GM12878 (cell line): ENCODE data around the gene EP400. TPM values are rescaled to one million over a fixed set of nuclear protein-coding genes. Genes with fewer than 3 reads are reported as not detected.

Source experiments
- ATAC-seq: fragments of 200-7000 bp; cut with Tn5 transposase; 3 replicates; pipeline ENCODE4 v1.9.1; 2020; ENCODE audit warnings: mild to moderate bottlenecking, moderate library complexity
- BruUV-seq: library from RNA; stranded (reverse); fragments of 400-500 nt; replicated peaks from 2 replicates; lab custom pipeline; 2021; lab: Mats Ljungman, UMichigan
- CTCF ChIA-PET: fragments of 300-600 bp; sonication (Branson Sonifier 250); formaldehyde crosslinking; extraction: SDS; loops from one replicate; lab custom pipeline; 2021; ENCODE audit warnings: inconsistent platforms; lab: Yijun Ruan, JAX
- POLR2A ChIA-PET: fragments of 350-600 bp; formaldehyde crosslinking; extraction: SDS; loops from one replicate; lab custom pipeline; 2021; ENCODE audit warnings: inconsistent platforms; lab: Charles Lee
- RAD21 ChIA-PET: fragments of 300-600 bp; sonication (Branson Sonifier 250); formaldehyde crosslinking; loops from one replicate; lab custom pipeline; 2023; ENCODE audit warnings: antibody characterized with exemption; ENCODE audit not compliant: unreplicated experiment; lab: Charles Lee
- SMC1A ChIA-PET: fragments of 300-600 bp; sonication (Branson Sonifier 250); formaldehyde crosslinking; loops from one replicate; lab custom pipeline; 2023; ENCODE audit not compliant: unreplicated experiment, uncharacterized antibody; lab: Charles Lee
- DNase-seq: peaks from one replicate; pipeline ENCODE4 v3.0.0-alpha.2; 2011; ENCODE audit warnings: low read depth, low spot score
- FAIRE-seq: peaks from 3 replicates; lab custom pipeline; 2011; peaks lifted over from hg19 to GRCh38; lab: Jason Lieb, UNC
- H2AFZ ChIP-seq: 2 replicates; pipeline ENCODE4 v1.6.0; 2011; ENCODE audit warnings: low read depth, low read length, control low read depth; ENCODE audit not compliant: control insufficient read depth
- H3K27ac ChIP-seq: 2 replicates; pipeline ENCODE4 v1.5.1; 2011; ENCODE audit warnings: control low read depth; ENCODE audit not compliant: control insufficient read depth, insufficient read depth
- H3K27me3 ChIP-seq, 2 experiments: replicated peaks in 1 of 2; 2 replicates each; pipeline versions ENCODE4 v1.6.0 to v1.6.1; 2011; ENCODE audit warnings: low read length in 1 of 2; ENCODE audit not compliant: control insufficient read depth in 2 of 2, insufficient read depth in 2 of 2
- H3K36me3 ChIP-seq, 2 experiments: 2 replicates each; pipeline ENCODE4 v1.5.1; 2011; ENCODE audit warnings: low read length in 1 of 2; ENCODE audit not compliant: control insufficient read depth in 2 of 2, insufficient read depth in 2 of 2
- H3K4me1 ChIP-seq: 2 replicates; pipeline ENCODE4 v1.6.1; 2011; ENCODE audit warnings: mild to moderate bottlenecking, low read length, moderate library complexity, mixed read lengths; ENCODE audit not compliant: control insufficient read depth, insufficient read depth
- H3K4me2 ChIP-seq: 2 replicates; pipeline ENCODE4 v1.6.0; 2011; ENCODE audit warnings: control low read depth; ENCODE audit not compliant: control insufficient read depth, insufficient read depth
- H3K4me3 ChIP-seq: fragments of 200-600 bp; sonication (generic); 2 replicates; pipeline ENCODE4 v1.5.1; 2016
- H3K79me2 ChIP-seq: 2 replicates; pipeline ENCODE4 v1.6.0; 2011; ENCODE audit warnings: low read length; ENCODE audit not compliant: control insufficient read depth, insufficient read depth
- H3K9ac ChIP-seq: 2 replicates; pipeline ENCODE4 v1.8.0; 2011; ENCODE audit warnings: low read length, control low read depth, mixed read lengths; ENCODE audit not compliant: control insufficient read depth, insufficient read depth
- H3K9me3 ChIP-seq: replicated peaks from 3 replicates; pipeline ENCODE4 v1.5.1; 2011; ENCODE audit warnings: mild to moderate bottlenecking, low read length; ENCODE audit not compliant: control insufficient read depth, insufficient read depth
- H4K20me1 ChIP-seq: 2 replicates; pipeline ENCODE4 v1.6.0; 2011; ENCODE audit not compliant: control insufficient read depth, insufficient read depth
- ATF7 ChIP-seq: fragments of 450-650 bp; IDR thresholded peaks from 2 replicates; pipeline ENCODE4 v1.6.1; 2016; ENCODE audit warnings: low read depth, mild to moderate bottlenecking
- BACH1 ChIP-seq: fragments of 450-650 bp; IDR thresholded peaks from 2 replicates; pipeline ENCODE4 v1.6.1; 2017; ENCODE audit warnings: mild to moderate bottlenecking, borderline replicate concordance
- BMI1 ChIP-seq: fragments of 450-650 bp; IDR thresholded peaks from 2 replicates; pipeline ENCODE4 v1.6.1; 2016; ENCODE audit warnings: mild to moderate bottlenecking, moderate library complexity, borderline replicate concordance
- CBX3 ChIP-seq: fragments of 200-600 bp; sonication (generic); IDR thresholded peaks from 2 replicates; pipeline ENCODE4 v1.6.1; 2016; ENCODE audit warnings: low read depth, borderline replicate concordance
- CBX5 ChIP-seq: sonication (generic); IDR thresholded peaks from 2 replicates; pipeline ENCODE4 v1.6.1; 2016; ENCODE audit warnings: low read depth, moderate library complexity, mild to moderate bottlenecking, inconsistent platforms
- HDGF ChIP-seq: fragments of 450-650 bp; IDR thresholded peaks from 2 replicates; pipeline ENCODE4 v1.6.1; 2016; ENCODE audit warnings: antibody characterized with exemption
- MTA2 ChIP-seq: fragments of 450-650 bp; IDR thresholded peaks from 2 replicates; pipeline ENCODE4 v1.6.1; 2016; ENCODE audit warnings: low read depth, mild to moderate bottlenecking, moderate library complexity
- NBN ChIP-seq: fragments of 450-650 bp; IDR thresholded peaks from 2 replicates; pipeline ENCODE4 v1.6.1; 2016
- NR2C2 ChIP-seq: IDR thresholded peaks from 2 replicates; pipeline ENCODE4 v1.6.1; 2011; ENCODE audit warnings: borderline replicate concordance, low read depth; ENCODE audit not compliant: control insufficient read depth, insufficient read length
- PAX8 ChIP-seq: fragments of 450-650 bp; IDR thresholded peaks from 2 replicates; pipeline ENCODE4 v1.6.1; 2017; ENCODE audit warnings: mild to moderate bottlenecking, moderate library complexity
- PBX3 ChIP-seq: IDR thresholded peaks from 2 replicates; pipeline ENCODE4 v1.6.1; 2011; ENCODE audit warnings: mild to moderate bottlenecking, low read depth, low read length, moderate library complexity; ENCODE audit not compliant: insufficient replicate concordance
- POU2F2 ChIP-seq: IDR thresholded peaks from 3 replicates; pipeline ENCODE4 v1.6.1; 2011; ENCODE audit warnings: low read depth, mild to moderate bottlenecking, low read length, borderline replicate concordance
- RCOR1 ChIP-seq: conservative IDR thresholded peaks from 2 replicates; pipeline ENCODE4 v1.6.1; 2012; ENCODE audit warnings: low read depth, low read length, improper control_type of control experiment
- RFX5 ChIP-seq: IDR thresholded peaks from 2 replicates; pipeline ENCODE4 v1.6.1; 2011; ENCODE audit warnings: low read depth, low read length, improper control_type of control experiment
- SMARCA5 ChIP-seq: fragments of 450-650 bp; IDR thresholded peaks from 2 replicates; pipeline ENCODE4 v1.6.1; 2017; ENCODE audit warnings: mild to moderate bottlenecking
- SUPT20H ChIP-seq: IDR thresholded peaks from 2 replicates; pipeline ENCODE4 v1.6.1; 2011; ENCODE audit warnings: low read depth, mild to moderate bottlenecking, low read length, moderate library complexity, borderline replicate concordance; ENCODE audit not compliant: control insufficient read depth
- ZNF217 ChIP-seq: fragments of 450-650 bp; IDR thresholded peaks from 2 replicates; pipeline ENCODE4 v1.6.1; 2017; ENCODE audit warnings: antibody characterized with exemption, mild to moderate bottlenecking
- WGBS: methylation state at CpG from one replicate; pipeline ENCODE4 v1.1.6; 2016; ENCODE audit warnings: low lambda C conversion rate; ENCODE audit not compliant: insufficient replicate concordance, insufficient coverage; ENCODE audit errors: missing lambda C conversion rate; 5-methylcytosine and 5-hydroxymethylcytosine counted together
- in situ Hi-C: fragments of 300-500 bp; cut with MboI; formaldehyde crosslinking; loops from 9 replicates; pipeline ENCODE4 v1.14.3; 2018; ENCODE audit warnings: mixed read lengths
- intact Hi-C: fragments of 100-400 bp; cut with micrococcal nuclease; formaldehyde crosslinking; loops from one replicate; pipeline ENCODE4 v1.14.2; 2022; ENCODE audit not compliant: unreplicated experiment
- polyA plus RNA-seq, 11 experiments: library from polyadenylated mRNA; depleted of rRNA in 4 of 11; unstranded in 6 of 11; stranded (reverse) in 5 of 11; fragments of >200 nt; fragmentation: Nextera tagmentation in 4 of 11; fragmentation: Illumina TruSeq in 1 of 11; extraction: Ambion mirVana in 4 of 11; extraction: Trizol in 1 of 11; gene quantifications; 1 replicate in 1 of 11; 2 replicates in 10 of 11; pipeline versions ENCODE4 v1.2.1 to v1.2.3, GENCODE V29; 2011 to 2016; ENCODE audit warnings: inconsistent platforms in 2 of 11, missing spikeins in 2 of 11, low read depth in 1 of 11
- total RNA-seq, 4 experiments: library from RNA; depleted of rRNA in 3 of 4; stranded (reverse); fragments of >200 nt in 3 of 4; fragmentation: Illumina TruSeq in 1 of 4; extraction: Trizol in 1 of 4; gene quantifications; 2 replicates each; pipeline versions ENCODE4 v1.2.1 to v1.2.3, GENCODE V29; 2013 to 2021

EP400 gene
- total and polyA plus RNA-seq, 10 of the 15 experiments (the other 5 are each of a cell fraction or from before 2014, with no cell fraction given) = 3.8 to 44.2 (median 8.4) TPM

- no peak overlapping the region for H3K4me3 ChIP-seq
- H3K9me3 ChIP-seq = no peaks in the 10 kb centered on the region
- no peaks in the 10 kb centered on the region for H3K27me3 ChIP-seq
- no peaks in the 10 kb centered on the region for H3K79me2 ChIP-seq
- no peaks in the 10 kb centered on the region for H3K4me1 ChIP-seq
- FAIRE-seq (no peak), ATAC-seq (no peak), DNase-seq (no peak)
- RAD21 ChIA-PET = no interaction called here
- no peaks in the 10 kb centered on the region; a peak in 3 of 4 replicates for H3K36me3 ChIP-seq
- in situ Hi-C loops = no loop called here
- no TSS peak for BruUV-seq
- CTCF ChIA-PET = no interaction called here
- TF ChIP-seq RCOR1 (no peak), RFX5 (no peak), SUPT20H (no peak), PBX3 (no peak), CBX5 (no peak), POU2F2 (no peak), HDGF (no peak), PAX8 (no peak), MTA2 (no peak), ZNF217 (no peak), SMARCA5 (no peak), ATF7 (no peak), CBX3 (no peak), NBN (no peak), BMI1 (no peak), BACH1 (no peak), NR2C2 (no peak)
- SMC1A ChIA-PET = no interaction called here
- intact Hi-C loops = no loop called here
- POLR2A ChIA-PET = no interaction called here
- no peak overlapping the region for H3K27ac ChIP-seq
- H3K9ac ChIP-seq = no peak overlapping the region
- 94% methylated on average over 20 of the region's 20 CpGs for WGBS
- no peak overlapping the region for H2AFZ ChIP-seq
- no peak overlapping the region for H3K4me2 ChIP-seq
- H4K20me1 ChIP-seq = no peaks in the 10 kb centered on the region
These were observed 37.0 kb upstream of the EP400 start for GRCh38 chr12:131912518-131913274.
